Measurements from ENCODE around the gene PSPC1.

DNA sequence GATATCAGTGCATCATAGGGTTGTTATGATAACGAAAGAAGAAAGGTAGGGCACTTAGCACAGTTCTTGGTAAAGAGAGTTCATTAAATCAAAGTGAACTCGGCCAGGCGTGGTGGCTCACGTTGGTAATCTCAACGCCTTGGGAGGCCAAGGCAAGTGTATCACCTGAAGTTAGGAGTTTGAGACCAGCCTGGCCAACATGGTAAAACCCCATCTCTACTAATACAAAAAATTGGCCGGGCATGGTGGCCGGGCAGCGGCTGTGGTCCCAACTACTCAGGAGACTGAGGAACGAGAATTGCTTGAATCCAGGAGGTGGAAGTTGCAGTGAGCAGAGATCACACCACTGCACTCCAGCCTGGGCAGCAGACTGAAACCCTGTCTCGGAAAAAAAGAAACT lies 19.1 kb downstream of the PSPC1 start:
- TF ChIP-seq, protein P1, sequence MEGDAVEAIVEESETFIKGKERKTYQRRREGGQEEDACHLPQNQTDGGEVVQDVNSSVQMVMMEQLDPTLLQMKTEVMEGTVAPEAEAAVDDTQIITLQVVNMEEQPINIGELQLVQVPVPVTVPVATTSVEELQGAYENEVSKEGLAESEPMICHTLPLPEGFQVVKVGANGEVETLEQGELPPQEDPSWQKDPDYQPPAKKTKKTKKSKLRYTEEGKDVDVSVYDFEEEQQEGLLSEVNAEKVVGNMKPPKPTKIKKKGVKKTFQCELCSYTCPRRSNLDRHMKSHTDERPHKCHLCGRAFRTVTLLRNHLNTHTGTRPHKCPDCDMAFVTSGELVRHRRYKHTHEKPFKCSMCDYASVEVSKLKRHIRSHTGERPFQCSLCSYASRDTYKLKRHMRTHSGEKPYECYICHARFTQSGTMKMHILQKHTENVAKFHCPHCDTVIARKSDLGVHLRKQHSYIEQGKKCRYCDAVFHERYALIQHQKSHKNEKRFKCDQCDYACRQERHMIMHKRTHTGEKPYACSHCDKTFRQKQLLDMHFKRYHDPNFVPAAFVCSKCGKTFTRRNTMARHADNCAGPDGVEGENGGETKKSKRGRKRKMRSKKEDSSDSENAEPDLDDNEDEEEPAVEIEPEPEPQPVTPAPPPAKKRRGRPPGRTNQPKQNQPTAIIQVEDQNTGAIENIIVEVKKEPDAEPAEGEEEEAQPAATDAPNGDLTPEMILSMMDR (IDR thresholded peaks at IDR 0.05), result no peak
- TF ChIP-seq POLR2A (IDR thresholded peaks at IDR 0.05), result no peak

Measured in tibial nerve (tissue), 3 donors.